GM19468 (cell line): ENCODE results near the gene KMT5C.

Source experiments
- ATAC-seq: cut with Tn5 transposase; IDR thresholded peaks from one replicate; pipeline ENCODE4 v1.9.1; 2021; ENCODE audit warnings: mild to moderate bottlenecking, moderate library complexity, moderate number of reproducible peaks; ENCODE audit not compliant: unreplicated experiment; ENCODE audit errors: extremely low read depth

Gene KMT5C

GRCh38 chr19:55339105-55339888 lies at the start of gene KMT5C:
TSS of gene KMT5C (plus strand) at chr19:55339876. CDS start at chr19:55341937, 2,061 bp downstream.
- ATAC-seq: peak; percentile 89

- no peak for ATAC-seq
These were observed 42.4 kb upstream of the KMT5C start for GRCh38 chr19:55297267-55297666.

GRCh38 chr19:55299991-55300390 lies 39.7 kb upstream of the KMT5C start:
- ATAC-seq: no peak

- ATAC-seq: no peak
These were observed 38.7 kb upstream of the KMT5C start for GRCh38 chr19:55300886-55301458.

GRCh38 chr19:55301459-55302317 lies 38.0 kb upstream of the KMT5C start:
- ATAC-seq: no peak

DNA sequence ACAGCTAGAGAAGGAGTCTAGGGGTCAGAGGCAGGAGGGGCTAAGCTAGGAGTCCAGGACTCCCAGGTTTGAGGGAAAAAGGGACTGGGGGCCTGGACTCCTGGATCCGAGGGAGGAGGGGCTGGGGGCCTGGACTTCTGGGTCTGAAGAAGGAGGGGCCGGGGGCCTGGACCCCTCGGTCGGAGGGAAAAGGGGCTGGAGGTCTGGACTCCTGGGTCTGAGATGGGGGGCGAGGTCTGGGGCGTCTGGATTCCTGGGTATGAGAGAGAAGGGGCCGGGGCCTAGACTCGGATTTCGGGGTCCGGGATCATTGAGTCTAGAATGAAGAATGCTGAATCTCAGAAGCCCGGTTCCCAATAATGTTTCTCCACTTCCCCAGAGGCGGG lies 37.4 kb upstream of the KMT5C start:
- no peak for ATAC-seq

GRCh38 chr19:55303477-55303876 lies 36.2 kb upstream of the KMT5C start:
- ATAC-seq: no peak

- ATAC-seq: no peak
These were observed 35.2 kb upstream of the KMT5C start for GRCh38 chr19:55304279-55304978.

DNA sequence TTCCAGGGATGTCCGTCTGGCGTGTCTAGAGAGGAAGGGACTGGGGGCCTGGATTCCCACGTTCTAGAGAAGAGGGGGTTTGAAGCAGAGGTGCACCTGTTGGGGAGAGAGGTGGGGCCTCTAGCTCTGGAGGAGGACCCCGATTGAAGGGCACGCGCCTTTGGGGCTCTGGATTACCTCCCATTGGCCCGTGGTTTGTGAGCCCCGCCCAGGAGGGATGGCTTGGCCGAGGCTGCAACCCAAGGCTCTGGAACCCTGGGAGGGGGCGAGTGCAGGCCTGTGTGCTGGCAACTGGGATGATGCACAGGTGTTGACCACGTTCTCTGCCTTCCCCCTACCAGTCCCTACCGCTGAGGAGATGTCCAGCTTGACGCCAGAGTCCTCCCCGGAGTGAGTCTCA lies 34.7 kb upstream of the KMT5C start:
- no peak for ATAC-seq

DNA sequence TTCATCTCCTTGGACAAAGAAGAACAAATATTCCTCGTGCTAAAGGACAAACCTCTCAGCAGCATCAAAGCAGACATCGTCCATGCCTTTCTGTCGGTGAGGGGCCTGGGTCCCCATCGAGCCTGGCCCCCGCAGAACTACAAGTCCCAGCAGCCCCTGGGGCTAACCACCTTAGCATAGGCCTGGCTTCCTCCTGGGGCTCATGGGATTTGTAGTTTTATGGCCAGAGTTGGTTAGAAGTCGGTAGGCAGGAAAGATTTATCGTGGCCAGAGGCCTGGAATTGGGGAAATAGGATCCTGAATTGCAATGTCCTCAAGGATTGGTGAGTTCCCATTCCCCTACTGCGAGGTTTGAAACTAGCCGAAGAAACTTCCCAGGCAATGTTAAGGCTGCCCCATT lies 34.2 kb upstream of the KMT5C start:
- ATAC-seq: no peak

GRCh38 chr19:55305983-55306562 lies 33.6 kb upstream of the KMT5C start:
- ATAC-seq: no peak

DNA sequence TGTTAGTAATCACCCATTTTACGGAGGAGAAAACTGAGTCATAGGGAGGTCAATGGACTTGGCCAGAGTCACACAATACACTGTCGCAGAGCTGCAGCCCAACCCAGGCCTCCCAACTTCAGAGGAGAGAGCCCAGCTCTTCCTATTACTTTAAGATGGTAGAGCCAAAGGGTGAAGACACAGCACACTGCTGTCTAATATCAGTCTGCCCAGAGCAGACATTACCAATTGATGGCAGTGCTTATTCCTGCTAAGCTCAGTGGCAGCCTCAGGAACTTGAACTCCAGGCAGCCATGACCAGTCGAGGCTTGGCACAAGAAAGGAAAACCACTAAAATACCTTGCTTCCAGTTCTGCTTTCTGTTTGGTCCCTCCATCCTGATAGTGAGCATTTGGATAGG lies 33.0 kb upstream of the KMT5C start:
- ATAC-seq: no peak

GRCh38 chr19:55308281-55308680 lies 31.4 kb upstream of the KMT5C start:
- ATAC-seq: no peak

DNA sequence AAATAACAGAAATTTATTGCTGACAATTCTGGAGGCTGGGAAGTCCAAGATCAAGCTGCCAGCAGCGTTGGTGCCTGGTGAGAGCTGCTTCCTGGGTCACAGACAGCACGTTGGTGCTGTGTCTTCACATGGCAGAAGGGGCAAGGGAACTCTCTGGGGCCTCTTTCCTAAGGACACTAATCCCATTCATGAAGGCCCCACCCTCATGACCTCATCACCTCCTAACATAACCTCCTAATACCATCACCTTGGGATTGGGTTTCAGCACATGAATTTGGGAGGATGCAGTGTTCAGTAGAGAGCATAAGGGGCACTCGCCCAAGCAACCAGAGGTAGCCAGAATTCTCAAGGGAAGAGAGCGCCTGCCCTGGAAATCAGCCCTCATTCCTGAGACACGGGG lies 30.2 kb upstream of the KMT5C start:
- ATAC-seq: no peak

DNA sequence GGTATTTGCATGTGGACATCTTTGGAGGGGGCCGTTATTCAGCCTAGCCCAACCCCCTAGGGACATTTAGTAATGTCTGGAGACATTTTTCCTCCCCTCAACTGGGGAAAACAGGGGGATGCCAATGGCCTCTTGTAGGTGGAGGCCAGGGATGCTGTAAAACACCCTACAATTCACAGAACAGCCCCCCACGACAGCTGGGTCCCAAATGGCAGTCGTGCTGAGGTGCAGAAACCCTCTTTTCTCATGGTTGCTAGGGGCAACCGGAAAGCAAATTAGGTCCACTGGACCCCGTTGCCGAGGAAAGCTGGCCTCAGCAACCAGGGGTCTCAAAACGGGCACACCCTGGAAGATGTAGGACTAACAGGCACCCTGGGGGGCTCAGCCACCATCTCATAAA lies 29.2 kb upstream of the KMT5C start:
- ATAC-seq: no peak

DNA sequence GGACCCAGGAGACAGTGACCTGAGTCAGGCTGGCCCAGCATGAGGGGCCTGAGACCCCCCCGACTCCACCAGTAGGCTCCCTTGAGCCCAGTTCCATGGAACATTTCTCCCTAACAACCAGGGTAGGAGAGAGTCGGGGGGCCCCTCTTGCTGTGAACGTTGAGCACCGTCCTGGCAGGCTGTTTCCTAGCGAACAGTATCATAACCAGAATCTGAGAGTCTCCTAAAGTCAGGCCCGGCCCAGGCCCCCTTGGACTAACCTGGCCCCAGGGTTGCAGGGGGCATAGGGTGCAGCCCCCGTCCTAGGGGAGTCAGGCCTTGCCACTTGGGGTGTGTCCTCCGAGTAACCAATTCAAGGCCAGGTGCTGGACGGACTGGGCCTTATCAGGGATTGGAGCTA lies 28.3 kb upstream of the KMT5C start:
- no peak for ATAC-seq

DNA sequence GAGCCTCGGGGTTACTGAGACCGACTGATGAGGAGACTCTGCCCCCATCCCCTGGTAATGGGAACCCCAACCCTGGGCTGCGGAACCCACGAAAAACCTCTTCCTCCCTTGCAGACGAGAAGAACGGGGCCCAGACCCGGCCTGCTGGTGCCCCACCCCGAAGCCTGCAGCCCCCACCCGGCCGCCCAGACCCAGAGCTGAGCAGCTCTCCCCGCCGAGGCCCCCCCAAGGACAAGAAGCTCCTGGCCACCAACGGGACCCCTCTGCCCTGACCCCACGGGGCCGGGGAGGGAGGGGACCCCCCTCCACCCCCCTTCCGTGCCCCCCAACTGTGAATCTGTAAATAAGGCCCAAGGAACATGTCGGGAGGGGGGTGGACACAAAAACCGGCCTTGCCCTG lies 27.9 kb upstream of the KMT5C start:
- ATAC-seq: no peak

GRCh38 chr19:55312621-55313512 lies 26.8 kb upstream of the KMT5C start:
- ATAC-seq: no peak

DNA sequence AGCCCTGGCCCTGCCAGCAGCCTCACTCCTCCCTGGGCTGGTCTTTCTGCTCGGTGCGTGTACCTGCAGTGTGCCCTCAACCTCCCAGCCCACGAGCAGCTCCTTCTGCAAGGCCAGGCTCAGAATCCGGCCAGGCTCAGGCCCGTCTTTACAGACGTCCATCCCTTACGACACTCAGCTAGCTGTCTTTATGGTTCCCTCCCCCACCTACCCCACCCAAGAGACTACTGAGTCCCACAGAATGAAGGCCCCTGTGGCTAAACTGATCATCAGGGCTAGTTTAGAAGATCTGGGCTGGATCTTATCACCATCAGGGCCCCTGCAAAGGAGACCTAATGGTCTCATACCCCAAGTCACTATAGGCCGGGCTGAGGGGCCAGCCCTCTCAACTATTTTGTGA lies 25.3 kb upstream of the KMT5C start:
- no peak for ATAC-seq
